Measurements from ENCODE around the gene BANP. TPM values are rescaled to one million over a fixed set of nuclear protein-coding genes. Genes with fewer than 3 reads are reported as not detected.

The BANP gene
- total RNA-seq, 3 donors from 2014 or later = 25.2 to 29.4 (median 25.9) TPM

DNA sequence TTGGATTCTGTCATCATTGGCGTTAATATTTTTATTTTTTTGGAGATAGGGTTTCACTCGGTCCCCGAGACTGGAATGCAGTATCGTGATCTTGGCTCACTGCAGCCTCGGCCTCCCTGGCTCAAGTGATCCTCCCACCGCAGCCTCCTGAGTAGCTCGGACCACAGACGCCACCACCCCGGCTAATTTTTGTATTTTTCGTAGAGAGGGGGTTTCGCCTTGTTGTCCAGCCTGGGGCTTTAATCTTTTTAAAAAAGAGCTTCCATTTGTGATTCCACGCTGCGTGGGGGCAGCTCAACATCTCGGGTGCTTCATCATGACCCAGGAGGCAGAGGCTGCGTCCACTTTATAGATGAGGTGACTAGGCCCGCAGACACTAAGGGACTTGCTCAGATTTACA is 1.5 kb downstream of the BANP start:
- no peaks in the 10 kb centered on the region for H3K9me3 Mint-ChIP-seq
- ATAC-seq = no peak

DNA sequence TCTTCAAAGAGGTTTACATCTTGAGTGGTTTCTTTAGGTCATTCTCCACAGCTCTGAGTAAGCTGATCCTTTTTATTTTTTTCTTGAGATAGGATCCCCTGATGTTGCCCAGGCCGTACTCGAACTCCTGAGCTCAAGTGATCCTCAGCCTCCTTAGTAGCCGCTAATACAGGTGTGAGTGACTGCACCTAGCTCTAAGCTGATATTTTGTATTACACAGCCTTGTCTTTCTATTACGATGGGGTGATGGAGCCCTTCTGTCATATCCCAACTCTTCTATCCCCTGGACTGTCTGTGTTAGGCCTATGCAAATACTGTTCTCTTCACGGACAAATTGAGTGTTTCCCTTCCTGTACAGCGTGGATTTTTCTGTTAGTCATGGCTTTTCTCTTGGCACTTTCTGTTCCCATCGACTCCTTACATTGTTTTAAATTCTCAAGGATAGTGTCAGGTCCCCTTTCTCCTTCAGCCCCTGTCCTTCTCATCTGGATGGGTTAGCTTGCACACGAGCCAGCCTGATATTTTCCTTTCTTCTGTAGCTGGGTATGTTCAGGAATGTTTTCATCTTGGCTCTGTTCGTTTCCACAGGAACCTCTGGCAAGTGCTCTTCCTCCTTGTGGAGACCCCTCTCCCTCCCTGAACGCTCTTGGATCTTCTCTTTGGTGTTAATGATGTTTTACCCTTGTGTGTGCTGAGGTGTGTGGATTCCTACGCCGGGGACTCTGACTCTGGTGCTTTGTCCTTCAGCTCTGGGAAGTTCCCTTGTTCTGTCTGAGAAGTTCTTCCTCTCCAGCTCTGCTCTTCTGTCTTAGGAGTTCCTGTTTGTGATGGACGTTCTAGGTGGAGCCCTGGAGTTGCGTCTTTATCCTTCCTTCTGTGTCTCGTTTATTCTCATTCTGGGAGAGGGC is 2.3 kb downstream of the BANP start:
- H3K27me3 Mint-ChIP-seq (ENCODE audit: low read depth) = no peaks in the 10 kb centered on the region
- no peaks in the 10 kb centered on the region for H3K9me3 Mint-ChIP-seq

More for the DNA sequence above, 1.5 kb downstream of the BANP start:
- H3K36me3 Mint-ChIP-seq (ENCODE audit: insufficient read depth) = peaks cover 27% of the 10 kb centered on the region
- peaks cover 64% of the 10 kb centered on the region for H3K4me1 Mint-ChIP-seq (ENCODE audit: low read depth)
- H3K27me3 Mint-ChIP-seq (ENCODE audit: low read depth) = peaks cover under 1% of the 10 kb centered on the region
- H3K4me3 Mint-ChIP-seq = peak overlapping the region; percentile 88
- no peak for DNase-seq

DNA sequence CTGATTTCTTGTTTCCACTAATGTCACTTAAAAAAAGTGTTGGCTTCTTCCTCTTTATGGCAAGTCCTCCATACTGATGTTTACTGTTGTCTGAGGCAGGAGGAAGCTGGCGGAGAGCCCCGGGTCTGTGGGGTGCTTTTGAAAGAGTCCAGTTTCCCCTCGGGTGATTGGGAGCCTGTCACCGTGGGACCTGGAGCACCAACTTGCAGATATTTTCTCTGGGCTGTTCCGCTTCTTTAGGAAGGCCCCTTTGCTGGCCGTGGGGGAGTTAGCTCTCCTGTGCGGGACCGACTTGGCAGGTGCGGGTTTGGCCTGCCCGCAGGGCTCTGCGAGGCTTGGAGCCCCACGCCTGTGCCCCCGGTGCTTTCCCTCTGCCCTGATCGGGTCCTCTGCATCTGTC is 3.1 kb downstream of the BANP start:
- Mint-ChIP-seq H3K36me3 (ENCODE audit: insufficient read depth) (peaks cover 28% of the 10 kb centered on the region), H3K4me3 (peak overlapping the region; percentile 73), H3K9me3 (no peaks in the 10 kb centered on the region), H3K4me1 (ENCODE audit: low read depth) (peaks cover 72% of the 10 kb centered on the region), H3K27me3 (ENCODE audit: low read depth) (no peaks in the 10 kb centered on the region)
- ATAC-seq (no peak), DNase-seq (no peak)

More for the DNA sequence above, 2.3 kb downstream of the BANP start:
- DNase-seq = no peak
- Mint-ChIP-seq H3K4me3 (peak overlapping the region; percentile 73), H3K4me1 (ENCODE audit: low read depth) (peaks cover 65% of the 10 kb centered on the region), H3K36me3 (ENCODE audit: insufficient read depth) (peaks cover 28% of the 10 kb centered on the region)
- ATAC-seq = no peak

GRCh38 chr16:87954826-87955225 is 3.6 kb downstream of the BANP start:
- peaks cover 28% of the 10 kb centered on the region for H3K36me3 Mint-ChIP-seq (ENCODE audit: insufficient read depth)
- no peaks in the 10 kb centered on the region for H3K27me3 Mint-ChIP-seq (ENCODE audit: low read depth)
- DNase-seq (no peak), ATAC-seq (no peak)
- no peaks in the 10 kb centered on the region for H3K9me3 Mint-ChIP-seq
- peaks cover 77% of the 10 kb centered on the region for H3K4me1 Mint-ChIP-seq (ENCODE audit: low read depth)
- H3K4me3 Mint-ChIP-seq = no peak overlapping the region

DNA sequence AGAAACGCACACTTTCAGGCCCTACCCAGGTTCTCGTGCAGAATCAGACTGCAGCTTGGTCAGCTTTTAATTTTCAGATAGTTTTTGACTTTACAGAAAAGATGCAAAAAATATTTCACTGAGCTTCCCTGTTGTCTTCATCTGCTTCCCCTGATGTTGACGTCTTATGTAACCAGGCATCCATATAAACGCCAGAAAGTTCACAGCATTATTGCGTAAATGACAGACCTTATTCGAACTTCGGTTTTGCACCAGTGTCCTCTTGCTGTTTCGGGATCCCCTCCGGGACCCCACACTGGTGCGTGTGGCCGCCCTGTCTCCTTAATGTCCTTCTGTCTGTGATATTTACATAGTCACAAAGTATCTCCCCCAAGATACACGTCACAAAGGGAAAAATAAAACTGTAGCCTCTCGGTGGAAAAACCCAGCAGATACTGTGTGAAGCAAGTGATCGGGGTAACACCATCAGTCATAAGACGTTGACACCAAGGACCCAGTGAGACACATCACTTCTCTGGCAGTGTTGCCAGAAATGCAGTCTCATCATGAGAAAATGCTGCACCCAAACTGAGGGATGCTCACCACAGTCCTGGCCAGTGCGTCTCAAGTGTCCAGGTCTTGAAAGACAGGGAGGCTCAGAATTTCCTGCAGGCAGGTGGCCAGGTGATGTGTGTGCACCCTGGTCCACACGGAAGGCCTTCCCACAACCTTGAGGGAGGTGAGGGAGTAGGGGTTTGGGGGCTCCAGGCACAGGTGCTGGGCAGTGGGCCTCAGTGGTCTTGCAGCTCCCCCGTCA is 4.3 kb downstream of the BANP start:
- Mint-ChIP-seq H3K27me3 (ENCODE audit: low read depth) (no peaks in the 10 kb centered on the region), H3K4me1 (ENCODE audit: low read depth) (peaks cover 84% of the 10 kb centered on the region), H3K36me3 (ENCODE audit: insufficient read depth) (peaks cover 28% of the 10 kb centered on the region), H3K4me3 (peak overlapping the region; percentile 81), H3K9me3 (no peaks in the 10 kb centered on the region)
- ATAC-seq (no peak), DNase-seq (no peak)

DNA sequence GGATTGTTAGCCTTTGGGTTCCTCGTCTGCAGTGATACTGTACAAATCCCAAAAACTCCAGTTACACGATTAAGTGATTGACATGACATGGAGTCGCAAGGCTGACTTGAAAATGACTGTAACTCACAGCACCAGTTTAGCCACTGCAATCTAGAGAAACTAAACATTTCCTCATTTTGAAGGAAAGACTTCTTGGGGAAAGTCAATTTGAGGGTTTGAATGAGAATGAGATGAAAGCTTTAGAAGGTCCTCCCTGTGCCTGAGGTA is 4.8 kb downstream of the BANP start:
- Mint-ChIP-seq H3K4me3 (peak overlapping the region; percentile 81), H3K36me3 (ENCODE audit: insufficient read depth) (peaks cover 28% of the 10 kb centered on the region), H3K9me3 (no peaks in the 10 kb centered on the region), H3K27me3 (ENCODE audit: low read depth) (no peaks in the 10 kb centered on the region), H3K4me1 (ENCODE audit: low read depth) (peaks cover 87% of the 10 kb centered on the region)
- no peak for DNase-seq
- ATAC-seq = no peak

GRCh38 chr16:87956365-87957231 is 5.4 kb downstream of the BANP start:
- ATAC-seq = peak; percentile 57 to 58
- H3K4me1 Mint-ChIP-seq (ENCODE audit: low read depth) = peaks cover 88% of the 10 kb centered on the region

DNA sequence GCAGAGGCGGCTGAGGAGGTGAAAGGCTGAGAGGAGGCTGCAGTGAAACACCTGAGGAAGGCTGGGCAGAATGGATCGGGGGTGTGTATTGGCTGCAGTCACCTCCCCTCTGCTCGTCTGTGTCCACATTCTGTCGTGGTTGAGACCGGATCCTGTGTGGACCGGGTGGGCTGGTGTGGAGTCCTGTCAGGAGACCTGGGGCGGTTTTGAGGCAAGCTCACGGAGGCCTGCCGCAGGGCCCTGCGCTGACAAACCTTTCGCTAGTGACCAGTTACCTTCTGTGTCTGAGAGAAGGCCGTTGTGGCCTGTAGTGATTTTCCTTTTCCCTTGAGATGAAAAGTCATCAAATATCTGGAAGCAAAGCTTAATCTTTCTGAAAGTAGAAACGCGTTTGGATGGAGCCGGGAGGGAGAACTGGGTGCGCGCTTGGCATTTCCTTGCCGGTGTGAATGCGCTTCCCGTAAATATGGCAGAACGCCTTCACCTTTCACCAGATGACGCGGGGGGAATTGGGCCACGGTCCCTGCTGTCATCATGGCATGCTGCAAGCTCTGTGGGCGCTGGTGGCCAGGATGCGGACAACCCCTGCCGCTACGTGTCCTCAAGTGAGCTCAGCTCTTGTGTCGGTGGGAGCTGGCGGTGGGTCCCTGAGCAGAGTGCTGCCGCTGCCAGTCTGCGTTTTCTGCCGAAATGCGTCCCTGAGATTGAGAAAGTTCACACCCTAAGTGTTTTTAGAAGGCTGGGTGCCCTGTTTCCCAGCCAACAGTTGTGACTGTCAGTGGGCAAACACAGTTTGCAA is 6.3 kb downstream of the BANP start:
- H3K4me1 Mint-ChIP-seq (ENCODE audit: low read depth) = peaks cover 86% of the 10 kb centered on the region
- H3K27me3 Mint-ChIP-seq (ENCODE audit: low read depth) = no peaks in the 10 kb centered on the region
- peaks cover 25% of the 10 kb centered on the region for H3K36me3 Mint-ChIP-seq (ENCODE audit: insufficient read depth)
- H3K9me3 Mint-ChIP-seq = no peaks in the 10 kb centered on the region
- no peak for DNase-seq
- peak overlapping the region; percentile 81 for H3K4me3 Mint-ChIP-seq
- ATAC-seq = no peak

More at GRCh38 chr16:87956365-87957231, 5.4 kb downstream of the BANP start:
- peak overlapping the region; percentile 81 for H3K4me3 Mint-ChIP-seq
- H3K27me3 Mint-ChIP-seq (ENCODE audit: low read depth) = no peaks in the 10 kb centered on the region
- peaks cover 28% of the 10 kb centered on the region for H3K36me3 Mint-ChIP-seq (ENCODE audit: insufficient read depth)
- no peaks in the 10 kb centered on the region for H3K9me3 Mint-ChIP-seq
- DNase-seq = peak; percentile 62

DNA sequence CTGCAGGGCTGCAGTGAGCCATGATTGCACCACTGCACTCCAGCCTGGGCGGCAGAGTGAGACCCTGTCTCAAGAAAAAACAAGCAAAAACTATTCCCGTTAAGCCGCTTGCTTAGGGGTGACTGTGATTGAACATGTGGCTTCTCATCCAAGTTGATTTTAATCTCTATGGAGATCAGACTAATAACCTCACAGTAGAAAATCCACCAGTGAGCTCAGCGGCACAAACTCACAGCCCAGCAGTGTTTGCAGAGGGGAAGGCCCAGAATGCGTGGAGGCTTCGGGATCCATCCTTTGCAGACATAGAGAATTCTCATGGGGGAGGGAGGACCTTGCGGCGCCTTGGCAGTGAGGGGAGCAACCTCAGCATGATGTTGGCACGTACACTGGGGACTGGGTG is 7.4 kb downstream of the BANP start:
- Mint-ChIP-seq H3K27me3 (ENCODE audit: low read depth) (no peaks in the 10 kb centered on the region), H3K9me3 (no peaks in the 10 kb centered on the region), H3K36me3 (ENCODE audit: insufficient read depth) (peaks cover 19% of the 10 kb centered on the region), H3K4me3 (no peak overlapping the region), H3K4me1 (ENCODE audit: low read depth) (peaks cover 88% of the 10 kb centered on the region)
- no peak for ATAC-seq
- DNase-seq = no peak

DNA sequence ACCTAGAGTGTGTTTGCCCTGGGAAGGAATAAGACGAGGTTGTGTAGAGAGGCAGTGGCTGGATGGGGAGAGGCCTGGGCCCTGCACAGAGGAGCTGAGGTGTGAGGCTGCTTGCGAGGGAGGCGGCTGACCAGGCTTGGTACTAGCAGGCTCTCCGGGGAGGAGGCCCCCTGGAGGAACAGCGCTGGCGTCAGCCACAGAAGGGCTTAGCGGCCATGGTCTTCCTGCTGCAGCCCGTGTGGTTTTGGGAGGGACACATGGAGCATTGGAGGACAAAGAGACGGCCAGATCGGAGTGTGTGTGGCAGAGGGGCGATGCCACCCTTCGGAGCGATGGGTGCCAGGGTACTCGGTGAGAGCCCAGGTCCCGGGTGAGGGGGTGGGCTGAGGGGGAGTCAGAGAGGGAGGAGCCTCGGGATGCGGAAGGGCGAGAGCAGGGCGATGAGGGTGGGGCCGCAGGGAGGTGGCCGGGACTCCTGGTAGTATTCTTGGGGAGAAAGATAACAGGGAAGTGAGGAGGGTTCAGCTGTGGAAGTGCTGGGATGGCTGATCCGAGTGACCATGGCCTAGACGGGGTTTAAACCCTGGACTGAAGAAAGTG is 8.3 kb downstream of the BANP start:
- Mint-ChIP-seq H3K9me3 (no peaks in the 10 kb centered on the region), H3K4me3 (peak overlapping the region; percentile 69), H3K27me3 (ENCODE audit: low read depth) (no peaks in the 10 kb centered on the region), H3K36me3 (ENCODE audit: insufficient read depth) (peaks cover 13% of the 10 kb centered on the region), H3K4me1 (ENCODE audit: low read depth) (peaks cover 88% of the 10 kb centered on the region)
- DNase-seq (no peak), ATAC-seq (no peak)

DNA sequence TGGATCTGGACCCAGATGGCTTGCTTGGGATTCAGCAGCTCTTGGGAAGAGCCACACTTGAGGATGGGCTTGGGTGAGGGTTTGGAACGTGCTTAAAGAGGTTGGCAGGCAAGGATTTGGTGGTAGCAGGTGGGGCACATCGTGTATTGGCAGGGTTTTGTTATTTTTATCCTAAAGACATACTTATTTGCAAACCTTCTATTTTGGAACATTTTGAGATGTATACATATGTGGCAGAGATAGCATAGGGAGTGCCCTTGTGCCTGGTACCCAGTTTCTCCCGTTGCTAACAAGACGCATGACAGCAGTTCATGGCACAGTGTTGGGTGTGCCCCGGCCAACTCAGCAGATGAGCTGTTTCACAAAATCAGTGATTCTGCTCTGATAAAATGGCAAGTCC is 9.1 kb downstream of the BANP start:
- ATAC-seq (no peak), DNase-seq (no peak)
- Mint-ChIP-seq H3K9me3 (no peaks in the 10 kb centered on the region), H3K36me3 (ENCODE audit: insufficient read depth) (peaks cover 12% of the 10 kb centered on the region), H3K4me1 (ENCODE audit: low read depth) (peaks cover 89% of the 10 kb centered on the region), H3K27me3 (ENCODE audit: low read depth) (no peaks in the 10 kb centered on the region), H3K4me3 (peak overlapping the region; percentile 3)

DNA sequence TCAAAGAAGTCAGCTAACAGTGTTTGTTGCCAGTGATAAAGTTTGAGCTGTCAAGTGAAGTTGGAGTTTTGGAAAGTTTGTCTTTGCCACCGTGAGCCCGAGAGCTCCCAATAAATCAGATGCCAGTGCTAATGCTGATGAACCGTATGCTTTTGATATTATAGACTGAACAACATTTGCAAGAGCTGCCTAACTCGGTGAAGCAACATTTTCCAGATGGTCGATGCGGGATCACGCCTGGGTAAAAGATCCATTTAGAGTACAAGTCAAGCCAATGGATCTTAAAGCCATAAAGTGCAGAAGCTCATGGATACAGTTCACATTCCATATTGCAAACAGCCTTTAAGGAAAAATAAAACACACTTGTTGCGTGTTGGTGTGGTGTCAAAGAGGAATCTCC is 9.6 kb downstream of the BANP start:
- DNase-seq = no peak
- Mint-ChIP-seq H3K4me3 (no peak overlapping the region), H3K36me3 (ENCODE audit: insufficient read depth) (peaks cover 10% of the 10 kb centered on the region), H3K4me1 (ENCODE audit: low read depth) (peaks cover 86% of the 10 kb centered on the region), H3K27me3 (ENCODE audit: low read depth) (no peaks in the 10 kb centered on the region), H3K9me3 (no peaks in the 10 kb centered on the region)
- ATAC-seq = no peak

DNA sequence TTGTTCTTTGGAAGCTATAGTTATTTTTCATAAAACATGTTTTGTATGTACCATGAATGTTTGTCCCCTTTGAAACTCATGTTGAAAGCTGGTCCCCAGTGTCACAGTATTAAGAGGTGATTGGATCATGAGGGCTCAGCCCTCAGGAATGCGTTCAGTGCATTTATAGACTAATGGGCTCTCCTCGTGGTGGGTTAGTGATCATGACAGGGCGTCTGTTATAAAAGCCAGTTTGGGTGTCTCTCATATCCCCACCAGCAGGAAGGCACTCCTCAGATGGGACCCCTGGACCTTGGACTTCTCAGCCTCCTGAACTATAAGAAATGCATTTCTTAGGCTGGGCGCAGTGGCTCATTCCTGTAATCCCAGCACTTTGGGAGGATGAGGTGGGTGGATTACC is 10.4 kb downstream of the BANP start:
- Mint-ChIP-seq H3K4me3 (no peak overlapping the region), H3K4me1 (ENCODE audit: low read depth) (peaks cover 86% of the 10 kb centered on the region)
- ATAC-seq = no peak

More for the DNA sequence above, 10.4 kb downstream of the BANP start:
- no peak for DNase-seq
- no peaks in the 10 kb centered on the region for H3K9me3 Mint-ChIP-seq
- H3K36me3 Mint-ChIP-seq (ENCODE audit: insufficient read depth) = peaks cover 10% of the 10 kb centered on the region
- no peaks in the 10 kb centered on the region for H3K27me3 Mint-ChIP-seq (ENCODE audit: low read depth)

Measured in activated T-cell treated with anti-CD3 and anti-CD28 coated beads, Interleukin-2, amount 50 U/mL, for 4 hours (primary cell).